Activated naive CD4-positive, alpha-beta T cell (primary cell): ENCODE data around the gene MMP17.

Experiments
- DNase-seq, 4 experiments: peaks; one replicate each; lab custom pipeline; 2025; lab: John Stamatoyannopoulos, UW

The MMP17 gene

DNA sequence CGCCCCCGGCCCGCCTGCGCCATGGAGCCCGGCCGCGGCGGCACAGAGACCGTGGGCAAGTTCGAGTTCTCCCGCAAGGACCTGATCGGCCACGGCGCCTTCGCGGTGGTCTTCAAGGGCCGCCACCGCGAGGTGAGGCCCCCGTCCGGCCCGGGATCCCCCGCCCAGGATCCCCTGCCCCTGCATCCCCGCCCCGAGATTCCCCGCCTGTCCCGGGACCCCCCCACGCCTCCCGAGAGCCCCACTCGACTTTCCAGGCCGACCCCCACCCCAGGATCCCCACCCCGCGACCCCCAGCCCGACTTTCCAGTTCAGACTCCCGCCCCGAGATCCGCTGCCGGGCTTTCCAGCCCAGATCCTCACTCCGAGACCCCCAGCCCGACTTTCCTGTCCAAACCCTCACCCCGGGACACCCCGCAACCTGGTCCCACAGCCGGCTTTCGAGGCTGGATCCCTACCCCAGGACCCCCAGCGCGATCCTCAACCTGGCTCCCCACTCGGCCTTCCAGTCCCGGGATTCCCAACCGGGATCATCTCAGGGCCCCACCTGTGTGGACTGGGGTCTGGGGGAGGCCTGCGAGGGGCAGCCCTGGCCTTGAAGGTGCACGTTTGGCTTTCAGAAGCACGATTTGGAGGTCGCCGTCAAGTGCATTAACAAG lies 66.9 kb downstream of the MMP17 start:
- DNase-seq, result no peak

DNA sequence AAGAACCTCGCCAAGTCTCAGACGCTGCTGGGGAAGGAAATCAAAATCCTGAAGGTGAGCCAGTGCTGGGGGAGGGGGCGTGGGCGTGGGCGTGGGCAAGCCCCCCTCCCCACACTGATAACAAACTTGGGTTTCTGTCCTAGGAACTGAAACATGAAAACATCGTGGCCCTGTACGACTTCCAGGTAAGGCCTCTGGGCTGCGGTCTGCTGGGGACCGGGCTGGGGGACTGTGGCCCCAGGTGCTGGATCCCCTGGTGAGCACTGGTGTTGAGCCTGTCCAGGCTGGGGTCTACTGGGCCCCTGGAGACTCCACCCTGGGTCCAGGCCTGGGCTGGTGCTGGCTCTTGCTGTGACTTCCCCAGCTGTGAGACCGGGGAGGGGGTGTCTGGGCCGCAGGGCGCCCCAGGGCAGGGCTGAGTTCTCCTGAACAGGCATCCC lies 67.5 kb downstream of the MMP17 start:
- no peak for DNase-seq

DNA sequence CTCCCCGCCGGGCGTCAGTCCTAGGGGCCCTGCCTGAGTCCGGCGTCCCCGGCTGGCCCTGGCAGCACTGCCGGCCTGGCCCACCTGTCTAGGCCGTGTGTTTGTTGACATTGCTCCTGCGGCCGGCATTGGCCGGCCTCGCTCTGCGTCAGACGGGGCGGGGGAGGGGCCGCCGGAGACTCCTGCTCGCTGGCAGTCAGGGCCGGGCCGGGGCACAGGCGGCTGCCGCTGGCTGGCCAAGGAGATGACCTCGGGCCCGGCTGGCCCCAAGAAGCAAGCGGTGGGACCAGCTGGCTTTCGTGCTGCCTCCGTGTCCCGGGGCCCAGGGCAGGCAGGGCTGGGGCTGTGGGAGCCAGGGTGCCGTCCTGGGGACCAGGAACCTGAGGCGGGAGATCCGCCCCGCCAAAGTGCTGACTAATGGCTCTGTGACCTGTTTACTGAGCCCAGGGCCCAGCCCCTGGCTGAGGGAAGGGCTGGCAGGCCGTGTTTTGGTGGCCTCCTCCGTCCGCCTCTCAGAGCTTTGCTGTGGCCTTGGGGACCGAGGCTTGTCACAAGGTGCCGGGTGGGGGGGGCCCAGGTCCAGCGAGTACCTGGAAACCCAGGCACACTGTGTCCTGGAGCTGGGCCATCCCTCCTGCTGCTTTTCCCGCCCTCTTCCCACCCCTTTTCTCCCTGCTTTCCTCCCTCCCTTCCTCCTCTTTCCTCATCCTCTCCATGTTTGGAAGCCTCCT lies 68.1 kb downstream of the MMP17 start:
- peak in 1 of 4 experiments; percentile 34 for DNase-seq

DNA sequence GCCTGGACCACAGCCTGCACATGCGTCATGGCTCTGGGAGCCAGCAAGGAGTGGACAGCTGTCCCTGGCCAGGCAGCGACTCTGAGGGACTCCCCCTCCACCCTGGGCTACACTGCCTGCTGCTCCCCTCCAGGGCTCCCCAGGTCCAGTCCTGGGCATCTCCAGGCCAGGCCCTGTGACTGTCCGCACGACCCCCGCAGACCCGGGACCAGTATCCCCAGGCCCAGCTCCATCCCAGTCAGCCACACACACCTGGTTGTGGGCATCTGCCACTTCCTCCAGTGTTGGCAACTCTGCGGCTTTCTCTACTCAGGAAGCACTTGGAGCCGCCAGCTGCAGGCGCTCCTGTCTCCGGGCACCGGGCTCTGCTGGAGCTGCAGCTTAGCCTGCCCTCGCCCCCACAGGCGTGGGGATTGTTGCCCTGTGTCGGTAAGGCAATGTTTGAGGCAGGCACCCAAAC lies 68.6 kb downstream of the MMP17 start:
- DNase-seq, result no peak

DNA sequence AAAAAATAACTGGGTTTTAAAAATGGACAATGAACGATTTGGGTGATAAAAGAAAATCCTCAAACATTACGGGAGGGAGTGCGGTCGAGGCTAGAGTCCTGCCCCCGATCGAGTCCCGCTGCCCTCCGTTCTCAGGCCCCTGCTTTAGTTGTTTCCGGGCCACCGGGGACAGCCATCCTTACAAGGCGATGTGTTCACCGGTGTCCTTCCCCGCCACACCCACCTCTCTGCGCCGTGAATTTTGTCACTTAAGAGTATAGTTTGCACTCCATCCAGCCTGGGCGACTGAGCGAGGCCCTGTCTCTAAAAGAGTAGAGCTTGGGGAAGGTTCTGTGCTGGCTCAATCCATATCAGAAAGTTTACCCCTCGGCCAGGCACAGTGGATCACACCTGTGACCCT lies 69.1 kb downstream of the MMP17 start:
- DNase-seq, result no peak

DNA sequence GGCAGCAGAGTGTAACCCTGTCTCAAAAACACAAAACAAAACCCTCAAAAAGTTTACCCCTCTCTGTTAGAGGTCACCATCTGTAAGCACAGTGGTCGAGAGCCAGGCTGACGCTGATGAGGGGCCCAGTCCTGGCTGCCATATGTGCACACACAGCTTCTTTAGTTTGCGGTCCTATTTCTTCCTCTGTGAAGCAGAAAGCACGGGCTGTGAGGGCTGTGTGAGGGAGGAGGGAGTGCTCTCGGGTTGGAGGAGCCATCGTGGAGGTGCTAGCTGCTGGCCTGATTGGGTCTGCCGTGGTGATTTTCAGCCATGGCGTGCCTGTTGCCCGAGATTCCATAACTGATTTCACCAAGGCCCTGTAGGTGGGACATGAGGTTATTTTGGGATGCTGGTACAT lies 69.7 kb downstream of the MMP17 start:
- no peak for DNase-seq

DNA sequence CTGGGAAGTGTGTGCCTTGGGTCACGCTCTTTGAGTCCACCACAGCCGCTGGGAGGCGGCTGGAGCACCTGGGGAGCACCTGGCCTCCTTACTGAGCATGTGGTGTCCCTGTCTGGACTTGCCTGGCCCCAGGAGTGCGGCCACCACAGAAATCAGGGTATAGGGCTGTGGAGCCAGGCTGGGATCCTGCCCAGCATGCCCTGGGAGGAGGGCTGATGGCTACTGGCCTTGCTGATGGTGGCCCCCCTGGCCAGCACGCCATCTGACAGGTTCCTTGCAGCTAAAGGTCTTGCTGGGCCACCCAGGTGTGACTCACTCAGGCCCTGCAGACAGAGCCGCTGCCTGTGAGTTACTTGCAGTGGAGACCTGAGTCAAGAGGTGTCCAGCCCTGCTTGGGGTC lies 72.2 kb downstream of the MMP17 start:
- DNase-seq, result no peak
